ENCODE measurements around the gene SNX12.

SNX12 gene

DNA sequence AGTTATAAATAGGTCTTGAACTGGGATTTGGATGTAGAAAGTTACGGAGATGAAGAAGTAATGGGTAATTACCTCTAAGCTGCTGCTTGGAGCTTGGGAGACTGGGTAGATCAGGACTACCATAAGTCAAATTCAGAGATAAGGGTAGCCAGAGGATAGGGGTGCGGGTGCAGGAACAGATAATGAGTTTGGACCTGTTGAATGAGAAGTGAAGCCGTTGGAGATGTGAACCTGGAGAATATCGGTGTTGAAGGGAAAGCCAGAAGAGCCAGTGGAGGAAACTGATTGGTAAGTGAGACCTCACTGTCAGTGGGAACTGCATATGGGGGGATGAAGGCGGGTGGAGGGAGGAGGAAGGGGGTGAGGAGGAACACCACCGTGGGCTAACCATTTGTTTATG is 26.9 kb upstream of the SNX12 start:
- H3K27me3 ChIP-seq (ENCODE audit: control insufficient read depth in 2 of 2, insufficient read depth in 2 of 2, low read length in 2 of 2) = no peaks in the 10 kb centered on the region
- no peaks in the 10 kb centered on the region for H3K9me3 ChIP-seq (ENCODE audit: control insufficient read depth in 2 of 2, low read length in 2 of 2)
- peak overlapping the region in 1 of 2 donors; percentile 21 for H3K27ac ChIP-seq (ENCODE audit: low read depth in 2 of 2, low read length in 2 of 2)
- peak overlapping the region; percentile 76 to 79 for H3K4me3 ChIP-seq (ENCODE audit: low read length in 2 of 2)
- no peaks in the 10 kb centered on the region for H3K36me3 ChIP-seq (ENCODE audit: control insufficient read depth in 2 of 2, insufficient read depth in 2 of 2, low read length in 2 of 2)
- H3K9ac ChIP-seq (ENCODE audit: low read depth in 1 of 2, low read length in 2 of 2) = peak overlapping the region; percentile 52 to 61
- H3K4me1 ChIP-seq (ENCODE audit: control insufficient read depth in 2 of 2, insufficient read depth in 2 of 2, low read length in 2 of 2) = peaks cover 6 to 10% of the 10 kb centered on the region in 2 donors

DNA sequence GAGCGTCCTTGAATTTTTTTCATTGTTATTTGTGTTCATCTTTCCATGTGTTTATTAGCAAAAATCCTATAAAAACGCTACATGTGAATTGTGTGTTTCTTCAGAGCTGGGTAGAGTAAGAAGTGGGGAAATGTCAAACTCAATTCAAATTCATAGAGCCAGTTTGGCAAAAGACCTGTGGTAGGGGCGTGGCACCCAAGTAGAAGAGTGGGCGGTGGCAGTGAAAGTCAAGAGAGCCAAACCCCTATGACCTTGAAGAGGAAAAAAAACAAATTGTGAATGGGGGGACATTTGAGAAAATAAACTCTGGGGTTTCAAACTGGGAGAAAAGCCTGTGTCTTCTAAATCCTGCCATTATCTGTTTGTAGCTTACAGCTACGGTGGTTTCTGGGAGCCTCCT is 23.1 kb upstream of the SNX12 start:
- peaks cover 0 to 6% of the 10 kb centered on the region in 2 donors for H3K4me1 ChIP-seq (ENCODE audit: control insufficient read depth in 2 of 2, insufficient read depth in 2 of 2, low read length in 2 of 2)
- no peak overlapping the region for H3K27ac ChIP-seq (ENCODE audit: low read depth in 2 of 2, low read length in 2 of 2)
- H3K27me3 ChIP-seq (ENCODE audit: control insufficient read depth in 2 of 2, insufficient read depth in 2 of 2, low read length in 2 of 2) = no peaks in the 10 kb centered on the region
- H3K9ac ChIP-seq (ENCODE audit: low read depth in 1 of 2, low read length in 2 of 2) = no peak overlapping the region
- H3K36me3 ChIP-seq (ENCODE audit: control insufficient read depth in 2 of 2, insufficient read depth in 2 of 2, low read length in 2 of 2) = no peaks in the 10 kb centered on the region
- H3K4me3 ChIP-seq (ENCODE audit: low read length in 2 of 2) = no peak overlapping the region
- H3K9me3 ChIP-seq (ENCODE audit: control insufficient read depth in 2 of 2, low read length in 2 of 2) = no peaks in the 10 kb centered on the region

DNA sequence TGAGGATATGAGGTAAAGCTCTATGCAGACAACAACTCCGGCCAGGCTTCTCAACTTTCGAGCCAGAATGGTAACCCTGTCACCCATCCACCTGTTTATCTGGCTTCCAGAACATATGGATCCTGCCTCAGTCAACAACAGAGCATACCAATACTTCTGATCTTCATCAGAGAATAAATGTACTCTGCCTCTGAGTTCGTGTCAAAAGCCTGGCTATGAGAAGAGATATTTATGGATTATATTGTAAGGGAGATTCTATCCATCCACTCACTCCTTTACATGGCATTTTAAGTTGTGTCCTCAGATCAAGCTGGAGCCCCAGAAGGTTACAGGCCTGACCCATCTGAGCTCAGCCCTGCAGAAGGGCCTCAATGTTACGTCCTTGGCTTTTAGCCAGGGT is 17.8 kb upstream of the SNX12 start:
- no peak overlapping the region for H3K4me3 ChIP-seq (ENCODE audit: low read length in 2 of 2)
- H3K27ac ChIP-seq (ENCODE audit: low read depth in 2 of 2, low read length in 2 of 2) = no peak overlapping the region
- H3K4me1 ChIP-seq (ENCODE audit: control insufficient read depth in 2 of 2, insufficient read depth in 2 of 2, low read length in 2 of 2) = no peaks in the 10 kb centered on the region
- H3K9ac ChIP-seq (ENCODE audit: low read depth in 1 of 2, low read length in 2 of 2) = no peak overlapping the region
- no peaks in the 10 kb centered on the region for H3K9me3 ChIP-seq (ENCODE audit: control insufficient read depth in 2 of 2, low read length in 2 of 2)
- H3K27me3 ChIP-seq (ENCODE audit: control insufficient read depth in 2 of 2, insufficient read depth in 2 of 2, low read length in 2 of 2) = peaks cover 0 to 3% of the 10 kb centered on the region in 2 donors
- H3K36me3 ChIP-seq (ENCODE audit: control insufficient read depth in 2 of 2, insufficient read depth in 2 of 2, low read length in 2 of 2) = no peaks in the 10 kb centered on the region

DNA sequence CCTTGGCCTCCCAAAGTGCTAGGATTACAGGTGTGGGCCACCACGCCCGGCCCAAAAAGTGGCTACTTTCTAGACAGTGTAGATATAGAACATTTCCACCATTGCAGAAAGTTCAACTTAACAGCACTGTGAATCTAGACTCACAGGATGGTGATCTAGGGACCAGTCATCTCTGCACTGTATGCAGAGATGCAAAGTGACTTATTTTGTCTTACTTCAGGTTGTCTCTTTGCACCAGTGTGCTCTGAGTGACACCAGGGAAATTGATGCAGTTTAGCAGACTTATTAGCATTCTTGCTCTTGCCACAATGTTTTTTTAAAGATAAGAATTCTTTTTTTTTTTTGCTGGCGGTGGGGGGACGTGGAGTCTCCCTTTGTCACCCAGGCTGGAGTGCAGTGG is 14.7 kb upstream of the SNX12 start:
- Histone ChIP-seq H3K4me3 (ENCODE audit: low read length in 2 of 2) (no peak overlapping the region), H3K4me1 (ENCODE audit: control insufficient read depth in 2 of 2, insufficient read depth in 2 of 2, low read length in 2 of 2) (no peaks in the 10 kb centered on the region), H3K36me3 (ENCODE audit: control insufficient read depth in 2 of 2, insufficient read depth in 2 of 2, low read length in 2 of 2) (no peaks in the 10 kb centered on the region), H3K9ac (ENCODE audit: low read depth in 1 of 2, low read length in 2 of 2) (no peak overlapping the region), H3K9me3 (ENCODE audit: control insufficient read depth in 2 of 2, low read length in 2 of 2) (no peaks in the 10 kb centered on the region), H3K27me3 (ENCODE audit: control insufficient read depth in 2 of 2, insufficient read depth in 2 of 2, low read length in 2 of 2) (peaks cover 0 to 3% of the 10 kb centered on the region in 2 donors), H3K27ac (ENCODE audit: low read depth in 2 of 2, low read length in 2 of 2) (no peak overlapping the region)

DNA sequence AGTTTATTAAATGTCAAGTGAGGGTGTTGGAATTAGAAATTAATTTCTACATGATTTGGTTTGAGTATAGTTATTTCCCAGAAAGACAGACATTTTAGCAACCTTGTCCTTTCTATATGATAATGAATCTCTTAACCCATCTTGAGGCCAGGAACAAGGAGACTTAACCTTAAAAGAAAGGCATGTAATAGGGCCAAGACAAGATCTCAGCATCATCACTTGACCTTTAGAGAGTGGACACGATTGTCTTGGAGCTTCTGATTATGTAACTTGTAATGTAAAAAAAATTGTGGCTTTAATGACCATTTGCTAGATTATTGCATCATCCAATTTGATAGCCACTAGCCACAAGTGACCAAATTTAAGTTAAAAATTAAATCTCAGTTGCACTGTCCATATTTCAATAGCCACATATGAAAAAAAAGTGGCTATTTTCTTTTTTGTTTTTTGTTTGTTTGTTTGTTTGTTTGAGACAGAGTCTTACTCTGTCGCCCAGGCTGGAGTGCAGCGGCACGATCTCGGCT is 14.1 kb upstream of the SNX12 start:
- H3K9ac ChIP-seq (ENCODE audit: low read depth in 1 of 2, low read length in 2 of 2) = no peak overlapping the region
- H3K9me3 ChIP-seq (ENCODE audit: control insufficient read depth in 2 of 2, low read length in 2 of 2) = no peaks in the 10 kb centered on the region
- H3K27ac ChIP-seq (ENCODE audit: low read depth in 2 of 2, low read length in 2 of 2) = no peak overlapping the region
- H3K4me3 ChIP-seq (ENCODE audit: low read length in 2 of 2) = no peak overlapping the region
- no peaks in the 10 kb centered on the region for H3K36me3 ChIP-seq (ENCODE audit: control insufficient read depth in 2 of 2, insufficient read depth in 2 of 2, low read length in 2 of 2)
- peaks cover 0 to 3% of the 10 kb centered on the region in 2 donors for H3K27me3 ChIP-seq (ENCODE audit: control insufficient read depth in 2 of 2, insufficient read depth in 2 of 2, low read length in 2 of 2)
- no peaks in the 10 kb centered on the region for H3K4me1 ChIP-seq (ENCODE audit: control insufficient read depth in 2 of 2, insufficient read depth in 2 of 2, low read length in 2 of 2)

DNA sequence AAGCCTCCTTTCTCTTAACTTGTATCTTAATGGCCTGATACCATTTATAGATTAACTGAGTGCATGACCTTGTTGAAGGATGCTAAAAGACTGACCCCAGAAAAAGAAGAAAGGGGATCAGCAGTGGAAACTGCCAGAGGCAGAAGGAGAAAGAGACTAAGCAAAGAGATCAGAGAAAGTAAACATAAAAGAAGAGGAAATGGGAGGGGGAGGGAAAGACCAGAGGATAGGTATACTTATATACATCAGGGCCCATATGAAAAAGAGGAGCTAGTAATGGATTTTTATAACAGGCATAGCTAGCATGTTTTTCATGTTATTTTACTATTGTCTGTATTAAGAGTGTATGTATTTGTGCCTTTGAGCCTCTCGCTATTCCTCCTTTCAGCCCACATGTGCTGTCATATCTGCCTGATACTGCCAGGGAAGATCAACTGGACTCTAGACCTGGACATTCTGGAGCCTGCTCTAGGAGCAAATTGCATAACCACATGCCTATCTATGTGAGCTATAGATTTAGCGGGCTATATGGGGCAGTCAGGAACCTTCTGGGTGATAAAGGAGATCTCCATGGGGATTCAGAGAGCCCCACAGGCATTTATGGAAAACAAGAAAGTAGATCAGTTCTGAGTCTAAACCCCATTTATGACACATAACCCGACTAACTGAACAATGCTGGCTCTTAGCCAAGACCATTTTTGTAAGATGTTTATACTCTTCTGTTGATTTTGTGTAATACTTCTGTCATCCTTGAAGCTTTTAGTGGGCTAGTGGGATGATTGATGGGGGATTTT is 13.4 kb upstream of the SNX12 start:
- Histone ChIP-seq H3K27me3 (ENCODE audit: control insufficient read depth in 2 of 2, insufficient read depth in 2 of 2, low read length in 2 of 2) (peaks cover 0 to 3% of the 10 kb centered on the region in 2 donors), H3K4me3 (ENCODE audit: low read length in 2 of 2) (no peak overlapping the region), H3K4me1 (ENCODE audit: control insufficient read depth in 2 of 2, insufficient read depth in 2 of 2, low read length in 2 of 2) (no peaks in the 10 kb centered on the region), H3K9me3 (ENCODE audit: control insufficient read depth in 2 of 2, low read length in 2 of 2) (no peaks in the 10 kb centered on the region), H3K36me3 (ENCODE audit: control insufficient read depth in 2 of 2, insufficient read depth in 2 of 2, low read length in 2 of 2) (no peaks in the 10 kb centered on the region), H3K9ac (ENCODE audit: low read depth in 1 of 2, low read length in 2 of 2) (no peak overlapping the region), H3K27ac (ENCODE audit: low read depth in 2 of 2, low read length in 2 of 2) (no peak overlapping the region)

DNA sequence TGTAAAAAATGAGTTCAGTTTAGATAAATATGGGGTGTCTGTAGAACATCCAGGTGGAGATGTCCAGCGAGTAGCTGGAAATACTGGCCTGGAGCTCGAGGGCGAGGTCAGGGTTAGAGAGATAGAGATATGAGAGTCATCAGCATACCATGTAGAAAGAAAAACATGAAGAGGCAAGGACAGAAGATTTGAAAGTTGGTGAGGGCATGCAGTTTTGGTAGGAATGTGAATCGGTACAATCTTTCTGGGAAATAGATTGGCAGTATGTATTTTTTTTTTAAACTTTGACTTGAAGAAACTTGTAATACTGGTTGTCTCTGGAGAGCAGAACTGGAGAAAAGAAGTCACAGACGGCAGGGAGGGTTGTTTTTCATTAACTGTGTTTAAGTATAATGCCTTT is 2.4 kb upstream of the SNX12 start:
- Histone ChIP-seq H3K9ac (ENCODE audit: low read depth in 1 of 2, low read length in 2 of 2) (no peak overlapping the region), H3K9me3 (ENCODE audit: control insufficient read depth in 2 of 2, low read length in 2 of 2) (no peaks in the 10 kb centered on the region), H3K27me3 (ENCODE audit: control insufficient read depth in 2 of 2, insufficient read depth in 2 of 2, low read length in 2 of 2) (no peaks in the 10 kb centered on the region), H3K4me3 (ENCODE audit: low read length in 2 of 2) (no peak overlapping the region), H3K36me3 (ENCODE audit: control insufficient read depth in 2 of 2, insufficient read depth in 2 of 2, low read length in 2 of 2) (no peaks in the 10 kb centered on the region), H3K4me1 (ENCODE audit: control insufficient read depth in 2 of 2, insufficient read depth in 2 of 2, low read length in 2 of 2) (peaks cover 0 to 3% of the 10 kb centered on the region in 2 donors), H3K27ac (ENCODE audit: low read depth in 2 of 2, low read length in 2 of 2) (no peak overlapping the region)

DNA sequence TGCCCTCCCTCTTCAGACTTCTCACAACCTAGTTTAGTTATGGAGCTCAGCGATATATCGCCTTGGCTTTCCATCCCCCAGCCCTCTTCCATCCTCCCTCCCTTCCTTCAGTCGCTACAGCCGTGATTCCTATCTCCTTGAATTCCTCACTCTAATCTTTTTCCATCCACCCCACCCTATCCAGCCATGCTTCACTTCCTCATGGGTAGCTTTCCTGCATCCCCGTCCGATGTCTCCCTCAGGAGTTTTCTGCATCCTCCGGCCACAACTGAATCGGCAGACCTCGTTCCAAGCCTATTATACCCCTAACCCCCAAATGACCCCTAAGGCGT is 456 bp downstream of the SNX12 start:
- Histone ChIP-seq H3K9ac (ENCODE audit: low read depth in 1 of 2, low read length in 2 of 2) (peak overlapping the region; percentile 68 to 73), H3K9me3 (ENCODE audit: control insufficient read depth in 2 of 2, low read length in 2 of 2) (no peaks in the 10 kb centered on the region), H3K4me3 (ENCODE audit: low read length in 2 of 2) (peak overlapping the region; percentile 86 to 91), H3K4me1 (ENCODE audit: control insufficient read depth in 2 of 2, insufficient read depth in 2 of 2, low read length in 2 of 2) (peaks cover 0 to 3% of the 10 kb centered on the region in 2 donors), H3K27ac (ENCODE audit: low read depth in 2 of 2, low read length in 2 of 2) (peak overlapping the region; percentile 84 to 86), H3K27me3 (ENCODE audit: control insufficient read depth in 2 of 2, insufficient read depth in 2 of 2, low read length in 2 of 2) (no peaks in the 10 kb centered on the region), H3K36me3 (ENCODE audit: control insufficient read depth in 2 of 2, insufficient read depth in 2 of 2, low read length in 2 of 2) (no peaks in the 10 kb centered on the region)

DNA sequence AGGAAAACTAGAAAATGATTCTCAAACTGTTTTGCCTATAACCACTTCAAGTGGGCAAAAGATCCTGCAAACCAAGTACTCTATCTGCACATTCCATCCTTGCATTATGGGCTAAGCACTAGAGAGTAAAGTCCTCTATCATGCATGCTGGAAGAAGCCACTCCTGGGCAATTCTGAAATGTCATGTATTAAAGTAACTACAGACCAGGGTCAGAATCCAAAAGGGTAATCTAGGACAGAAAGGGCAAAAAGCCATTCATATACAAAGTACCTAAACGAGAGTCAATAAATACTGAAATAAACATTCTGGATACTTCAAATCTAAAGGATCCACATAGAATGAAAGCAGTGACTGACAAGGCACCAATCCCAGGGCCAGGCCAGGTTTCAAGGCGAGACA is 1.0 kb downstream of the SNX12 start:
- H3K4me1 ChIP-seq (ENCODE audit: control insufficient read depth in 2 of 2, insufficient read depth in 2 of 2, low read length in 2 of 2) = peaks cover 0 to 3% of the 10 kb centered on the region in 2 donors
- no peaks in the 10 kb centered on the region for H3K27me3 ChIP-seq (ENCODE audit: control insufficient read depth in 2 of 2, insufficient read depth in 2 of 2, low read length in 2 of 2)
- H3K4me3 ChIP-seq (ENCODE audit: low read length in 2 of 2) = peak overlapping the region; percentile 86 to 91
- peak overlapping the region; percentile 68 to 73 for H3K9ac ChIP-seq (ENCODE audit: low read depth in 1 of 2, low read length in 2 of 2)
- no peaks in the 10 kb centered on the region for H3K36me3 ChIP-seq (ENCODE audit: control insufficient read depth in 2 of 2, insufficient read depth in 2 of 2, low read length in 2 of 2)
- H3K9me3 ChIP-seq (ENCODE audit: control insufficient read depth in 2 of 2, low read length in 2 of 2) = no peaks in the 10 kb centered on the region
- peak overlapping the region; percentile 84 to 86 for H3K27ac ChIP-seq (ENCODE audit: low read depth in 2 of 2, low read length in 2 of 2)

DNA sequence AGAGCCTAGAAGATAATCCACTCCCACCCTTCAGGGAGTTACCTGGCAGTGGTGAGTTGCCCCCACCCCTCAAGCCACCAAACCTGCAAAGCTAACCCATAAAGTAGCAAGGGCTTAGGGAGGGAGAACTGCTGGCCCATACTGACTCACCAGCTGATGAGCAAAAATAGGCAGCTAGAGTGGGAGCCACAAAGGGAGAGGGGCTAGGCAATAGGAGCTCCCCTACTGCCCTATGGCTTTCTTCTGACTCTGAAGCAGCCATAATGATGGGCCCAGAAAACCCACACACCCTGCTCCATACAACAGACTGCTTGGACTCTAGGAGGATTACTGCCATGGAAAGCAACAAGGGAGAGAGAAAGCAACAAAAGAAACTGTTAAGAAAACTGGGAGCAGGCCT is 8.0 kb downstream of the SNX12 start:
- H3K9ac ChIP-seq (ENCODE audit: low read depth in 1 of 2, low read length in 2 of 2) = no peak overlapping the region
- H3K27me3 ChIP-seq (ENCODE audit: control insufficient read depth in 2 of 2, insufficient read depth in 2 of 2, low read length in 2 of 2) = peaks cover 0 to 2% of the 10 kb centered on the region in 2 donors
- no peak overlapping the region for H3K27ac ChIP-seq (ENCODE audit: low read depth in 2 of 2, low read length in 2 of 2)
- no peak overlapping the region for H3K4me3 ChIP-seq (ENCODE audit: low read length in 2 of 2)
- H3K4me1 ChIP-seq (ENCODE audit: control insufficient read depth in 2 of 2, insufficient read depth in 2 of 2, low read length in 2 of 2) = no peaks in the 10 kb centered on the region
- H3K9me3 ChIP-seq (ENCODE audit: control insufficient read depth in 2 of 2, low read length in 2 of 2) = no peaks in the 10 kb centered on the region
- peaks cover 6 to 17% of the 10 kb centered on the region in 2 donors for H3K36me3 ChIP-seq (ENCODE audit: control insufficient read depth in 2 of 2, insufficient read depth in 2 of 2, low read length in 2 of 2)

All from mucosa of rectum (tissue), 2 donors.